Adrenal gland (tissue), 12 donors: ENCODE measurements around the gene URI1. TPM values are rescaled to one million over a fixed set of nuclear protein-coding genes. Genes with fewer than 3 reads are reported as not detected.

Experiments used
- DNase-seq, 7 donors: peaks; one replicate each; pipeline ENCODE4 v3.0.0-alpha.2; 2019 to 2020
- H3K27ac ChIP-seq, 5 donors: fragments of 200-600 bp; sonication (generic) in 4 of 5; 1 replicate in 3 of 5; 2 replicates in 2 of 5; pipeline versions ENCODE4 v1.5.1 to v1.8.0; 2016 to 2020; ENCODE audit warnings: mild to moderate bottlenecking in 1 of 5
- H3K27me3 ChIP-seq: fragments of 200-600 bp; 2 replicates; pipeline ENCODE4 v1.8.0; 2021
- H3K36me3 ChIP-seq, 2 donors: fragments of 200-600 bp; replicated peaks in 1 of 2; 1 replicate in 1 of 2; 2 replicates in 1 of 2; pipeline versions ENCODE4 v1.5.1 to v1.8.0; 2018 to 2022
- H3K4me1 ChIP-seq, 2 donors: fragments of 200-600 bp; replicated peaks in 1 of 2; 1 replicate in 1 of 2; 2 replicates in 1 of 2; pipeline versions ENCODE4 v1.5.1 to v1.8.0; 2018 to 2021
- H3K4me3 ChIP-seq, 4 donors: fragments of 200-600 bp; sonication (generic) in 3 of 4; one replicate each; pipeline ENCODE4 v1.5.1; 2016 to 2018
- H3K9me3 ChIP-seq, 3 donors: fragments of 200-600 bp; sonication (generic) in 1 of 3; replicated peaks in 1 of 3; 1 replicate in 2 of 3; 2 replicates in 1 of 3; pipeline versions ENCODE4 v1.5.1 to v1.8.0; 2016 to 2021
- CTCF ChIP-seq, 6 experiments: fragments of 450-650 bp in 4 of 6; fragments of 200-600 bp in 2 of 6; sonication (generic) in 1 of 6; IDR thresholded peaks; 1 replicate in 5 of 6; 2 replicates in 1 of 6; pipeline versions ENCODE4 v1.5.1 to v1.8.0; 2016 to 2021; ENCODE audit warnings: antibody characterized with exemption in 6 of 6, mild to moderate bottlenecking in 2 of 6, moderate library complexity in 1 of 6
- POLR2A ChIP-seq, 2 donors: fragments of 450-650 bp; IDR thresholded peaks; one replicate each; pipeline ENCODE4 v1.6.1; 2017; ENCODE audit warnings: antibody characterized with exemption in 2 of 2, mild to moderate bottlenecking in 2 of 2, moderate library complexity in 1 of 2
- WGBS, 4 donors: extraction: QIAGEN DNeasy Blood & Tissue Kit in 2 of 4; methylation state at CpG; one replicate each; pipeline versions ENCODE4 v1.1.5 to v1.1.7; 2013 to 2017; 5-methylcytosine and 5-hydroxymethylcytosine counted together
- intact Hi-C, 2 donors: fragments of 100-400 bp; cut with DNase I; formaldehyde crosslinking; loops; one replicate each; pipeline versions ENCODE4 v1.14.1 to v1.15.0; 2022 to 2023
- polyA plus RNA-seq, 3 donors: library from polyadenylated mRNA; stranded (reverse); fragments of 200-250 nt in 2 of 3; fragments of 350-450 nt in 1 of 3; fragmentation: Illumina TruSeq in 1 of 3; extraction: RNeasy Lipid Tissue Mini Kit (QIAGEN cat#74804) in 1 of 3; gene quantifications; one replicate each; pipeline ENCODE4 v1.2.3, GENCODE V29; 2013 to 2014
- total RNA-seq, 9 donors: library from RNA; depleted of rRNA in 4 of 9; stranded (reverse); fragments of >200 nt in 4 of 9; fragments of 120-200 nt in 1 of 9; fragmentation: NEBNext Ultra II Directional in 1 of 9; extraction: Animal tissue kit (Norgen Biotek cat#: 25700) in 1 of 9; gene quantifications; one replicate each; pipeline versions ENCODE4 v1.1.0 to v1.2.4, GENCODE V29; 2013 to 2023
- donor health status: healthy with polysubstance abuse.
- donor health status: Bipolar disorder and iron deficiency.
- donor health status: DM: yes; HTN: yes; CAD: no.
- donor health status: DM: no; HTN: no; CAD: no.
- donor health status: DM: no; HTN: no; CAD: no.
- donor health status: DM: yes; HTN: yes; CAD: no.

Gene URI1
- total and polyA plus RNA-seq, 12 donors: 21.6 to 115 (median 71.1) TPM

GRCh38 chr19:30003866-30004265 lies 61.8 kb downstream of the URI1 start:
- H3K4me1 ChIP-seq: peaks cover 0 to 13% of the 10 kb centered on the region in 2 donors
- H3K9me3 ChIP-seq: no peaks in the 10 kb centered on the region
- no peak for TF ChIP-seq POLR2A (IDR thresholded peaks at IDR 0.05)
- TF ChIP-seq CTCF (IDR thresholded peaks at IDR 0.05): no peak
- H3K27ac ChIP-seq: no peak overlapping the region
- WGBS, 4 donors: 32 to 45% (median 35%) methylated on average over 6 of the region's 6 CpGs
- H3K4me3 ChIP-seq: no peak overlapping the region
- no peaks in the 10 kb centered on the region for H3K27me3 ChIP-seq
- no peak for DNase-seq
- H3K36me3 ChIP-seq: no peaks in the 10 kb centered on the region
- intact Hi-C loops: no loop called here

GRCh38 chr19:30004403-30004802 lies 62.4 kb downstream of the URI1 start:
- Histone ChIP-seq H3K27me3 (no peaks in the 10 kb centered on the region), H3K4me3 (no peak overlapping the region), H3K27ac (no peak overlapping the region), H3K36me3 (peaks cover 0 to 3% of the 10 kb centered on the region in 2 donors), H3K9me3 (no peaks in the 10 kb centered on the region), H3K4me1 (peaks cover 0 to 13% of the 10 kb centered on the region in 2 donors)
- DNase-seq: no peak
- 79 to 93% (median 90%) methylated on average over 1 of the region's 1 CpG for WGBS, 4 donors
- TF ChIP-seq CTCF (IDR thresholded peaks at IDR 0.05): no peak
- no peak for TF ChIP-seq POLR2A (IDR thresholded peaks at IDR 0.05)
- intact Hi-C loops: no loop called here

- peaks cover 0 to 3% of the 10 kb centered on the region in 2 donors for H3K36me3 ChIP-seq
- WGBS, 4 donors: 90 to 97% (median 92%) methylated on average over 4 of the region's 4 CpGs
- no peak overlapping the region for H3K27ac ChIP-seq
- peaks cover 0 to 6% (median 0%) of the 10 kb centered on the region in 3 donors for H3K9me3 ChIP-seq
- TF ChIP-seq CTCF (IDR thresholded peaks at IDR 0.05) (no peak), POLR2A (IDR thresholded peaks at IDR 0.05) (no peak)
- H3K4me3 ChIP-seq: no peak overlapping the region
- H3K27me3 ChIP-seq: no peaks in the 10 kb centered on the region
- intact Hi-C loops: no loop called here
- no peak for DNase-seq
- H3K4me1 ChIP-seq: peaks cover 0 to 19% of the 10 kb centered on the region in 2 donors
Measured at GRCh38 chr19:30006207-30006606, 64.2 kb downstream of the URI1 start.

- intact Hi-C loops: no loop called here
- H3K9me3 ChIP-seq: peaks cover 0 to 6% (median 0%) of the 10 kb centered on the region in 3 donors
- no peak for DNase-seq
- no peak overlapping the region for H3K27ac ChIP-seq
- 96 to 99% (median 97%) methylated on average over 2 of the region's 2 CpGs for WGBS, 4 donors
- H3K36me3 ChIP-seq: peaks cover 0 to 3% of the 10 kb centered on the region in 2 donors
- no peak for TF ChIP-seq CTCF (IDR thresholded peaks at IDR 0.05)
- no peak for TF ChIP-seq POLR2A (IDR thresholded peaks at IDR 0.05)
- no peaks in the 10 kb centered on the region for H3K27me3 ChIP-seq
- peaks cover 0 to 19% of the 10 kb centered on the region in 2 donors for H3K4me1 ChIP-seq
- no peak overlapping the region for H3K4me3 ChIP-seq
Measured at GRCh38 chr19:30008169-30008568, 66.1 kb downstream of the URI1 start.
